ENCODE measurements around the gene RELN. TPM values are rescaled to one million over a fixed set of nuclear protein-coding genes. Genes with fewer than 3 reads are reported as not detected.

The RELN gene
- total RNA-seq, 1 donor from 2014 or later, result 5.7 TPM

GRCh38 chr7:103644319-103644718, 345.1 kb downstream of the RELN start:
- no peak overlapping the region for H3K27ac Mint-ChIP-seq (ENCODE audit: unreplicated experiment)
- no peaks in the 10 kb centered on the region for H3K27me3 Mint-ChIP-seq (ENCODE audit: unreplicated experiment)
- H3K9me3 Mint-ChIP-seq (ENCODE audit: unreplicated experiment), result peaks cover 1% of the 10 kb centered on the region
- no peaks in the 10 kb centered on the region for H3K4me1 Mint-ChIP-seq (ENCODE audit: low read depth, unreplicated experiment)
- H3K4me3 Mint-ChIP-seq (ENCODE audit: unreplicated experiment), result no peak overlapping the region
- DNase-seq, result no peak
- H3K36me3 Mint-ChIP-seq (ENCODE audit: unreplicated experiment), result peaks cover 44% of the 10 kb centered on the region
- TF ChIP-seq CTCF (IDR thresholded peaks at IDR 0.05; ENCODE audit: partially characterized antibody, unreplicated experiment), result no peak

- no peak overlapping the region for H3K4me3 Mint-ChIP-seq (ENCODE audit: unreplicated experiment)
- no peaks in the 10 kb centered on the region for H3K27me3 Mint-ChIP-seq (ENCODE audit: unreplicated experiment)
- TF ChIP-seq CTCF (IDR thresholded peaks at IDR 0.05; ENCODE audit: partially characterized antibody, unreplicated experiment), result no peak
- H3K9me3 Mint-ChIP-seq (ENCODE audit: unreplicated experiment), result no peaks in the 10 kb centered on the region
- DNase-seq, result no peak
- H3K36me3 Mint-ChIP-seq (ENCODE audit: unreplicated experiment), result peaks cover 21% of the 10 kb centered on the region
- peaks cover 3% of the 10 kb centered on the region for H3K4me1 Mint-ChIP-seq (ENCODE audit: low read depth, unreplicated experiment)
- H3K27ac Mint-ChIP-seq (ENCODE audit: unreplicated experiment), result no peak overlapping the region
Observed at GRCh38 chr7:103640031-103640779, 349.3 kb downstream of the RELN start.

GRCh38 chr7:103637726-103638125, 351.7 kb downstream of the RELN start:
- no peak overlapping the region for H3K27ac Mint-ChIP-seq (ENCODE audit: unreplicated experiment)
- H3K9me3 Mint-ChIP-seq (ENCODE audit: unreplicated experiment), result no peaks in the 10 kb centered on the region
- DNase-seq, result no peak
- H3K27me3 Mint-ChIP-seq (ENCODE audit: unreplicated experiment), result no peaks in the 10 kb centered on the region
- no peak for TF ChIP-seq CTCF (IDR thresholded peaks at IDR 0.05; ENCODE audit: partially characterized antibody, unreplicated experiment)
- H3K4me1 Mint-ChIP-seq (ENCODE audit: low read depth, unreplicated experiment), result peaks cover 5% of the 10 kb centered on the region
- H3K4me3 Mint-ChIP-seq (ENCODE audit: unreplicated experiment), result no peak overlapping the region
- H3K36me3 Mint-ChIP-seq (ENCODE audit: unreplicated experiment), result no peaks in the 10 kb centered on the region

GRCh38 chr7:103637094-103637493, 352.4 kb downstream of the RELN start:
- H3K9me3 Mint-ChIP-seq (ENCODE audit: unreplicated experiment), result no peaks in the 10 kb centered on the region
- no peak overlapping the region for H3K27ac Mint-ChIP-seq (ENCODE audit: unreplicated experiment)
- H3K27me3 Mint-ChIP-seq (ENCODE audit: unreplicated experiment), result no peaks in the 10 kb centered on the region
- H3K4me1 Mint-ChIP-seq (ENCODE audit: low read depth, unreplicated experiment), result peaks cover 5% of the 10 kb centered on the region
- no peaks in the 10 kb centered on the region for H3K36me3 Mint-ChIP-seq (ENCODE audit: unreplicated experiment)
- DNase-seq, result no peak
- no peak for TF ChIP-seq CTCF (IDR thresholded peaks at IDR 0.05; ENCODE audit: partially characterized antibody, unreplicated experiment)
- H3K4me3 Mint-ChIP-seq (ENCODE audit: unreplicated experiment), result no peak overlapping the region

GRCh38 chr7:103636153-103636552, 353.3 kb downstream of the RELN start:
- Mint-ChIP-seq H3K4me1 (ENCODE audit: low read depth, unreplicated experiment) (peaks cover 5% of the 10 kb centered on the region), H3K4me3 (ENCODE audit: unreplicated experiment) (no peak overlapping the region), H3K9me3 (ENCODE audit: unreplicated experiment) (no peaks in the 10 kb centered on the region), H3K27ac (ENCODE audit: unreplicated experiment) (no peak overlapping the region), H3K27me3 (ENCODE audit: unreplicated experiment) (no peaks in the 10 kb centered on the region), H3K36me3 (ENCODE audit: unreplicated experiment) (no peaks in the 10 kb centered on the region)
- TF ChIP-seq CTCF (IDR thresholded peaks at IDR 0.05; ENCODE audit: partially characterized antibody, unreplicated experiment), result no peak
- no peak for DNase-seq

Data from glutamatergic neuron (in vitro differentiated cells).